CD4-positive, alpha-beta T cell treated with Interleukin-10 for 1 hour (primary cell): Measurements from ENCODE around the gene RPS6KB1.
"Not testable (repeated sequence)": the region's sequence is repeated elsewhere in the genome, so short reads cannot be mapped to it uniquely, and the experiment has no call there.

Experiments
- DNase-seq: peaks from one replicate; pipeline ENCODE4 v3.0.0-alpha.2; 2020

The RPS6KB1 gene

DNA sequence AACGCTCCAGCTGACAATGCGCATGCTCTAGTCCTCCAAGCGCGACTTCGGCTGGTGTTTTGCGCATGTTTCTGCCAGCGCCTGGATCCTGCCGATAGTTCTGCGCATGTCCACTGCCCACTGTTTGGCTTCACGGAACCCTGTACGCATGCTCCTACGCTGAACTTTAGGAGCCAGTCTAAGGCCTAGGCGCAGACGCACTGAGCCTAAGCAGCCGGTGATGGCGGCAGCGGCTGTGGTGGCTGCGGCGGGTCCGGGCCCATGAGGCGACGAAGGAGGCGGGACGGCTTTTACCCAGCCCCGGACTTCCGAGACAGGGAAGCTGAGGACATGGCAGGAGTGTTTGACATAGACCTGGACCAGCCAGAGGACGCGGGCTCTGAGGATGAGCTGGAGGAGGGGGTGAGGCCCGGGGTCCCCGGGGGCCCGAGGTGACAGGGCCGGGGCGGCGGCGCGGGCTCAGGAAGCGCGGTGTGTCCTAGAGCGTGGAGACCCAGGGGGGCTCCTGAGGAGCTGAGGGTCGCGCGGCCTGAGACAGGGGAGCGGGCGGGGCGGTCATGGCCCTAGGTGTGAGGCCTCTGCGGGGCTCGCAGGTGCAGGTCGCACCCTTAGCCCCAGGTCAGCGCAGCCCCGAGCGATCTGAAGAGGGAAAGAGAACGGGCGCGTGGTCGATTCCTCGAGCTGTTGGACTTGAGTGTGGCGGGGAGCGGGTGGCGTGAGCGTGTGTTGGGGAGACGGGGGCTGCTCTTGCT is at the start of gene RPS6KB1, which contains the start of gene TUBD1:
TSS of gene RPS6KB1 (plus strand) at position 198 of the 752 bp plus-strand sequence. CDS start at position 262, 64 bp downstream.
TSS of gene TUBD1 (minus strand) at position 20 of the 752 bp plus-strand sequence. CDS start 1,941 bp downstream, outside the sequence.
- DNase-seq, result peak; percentile 99

DNA sequence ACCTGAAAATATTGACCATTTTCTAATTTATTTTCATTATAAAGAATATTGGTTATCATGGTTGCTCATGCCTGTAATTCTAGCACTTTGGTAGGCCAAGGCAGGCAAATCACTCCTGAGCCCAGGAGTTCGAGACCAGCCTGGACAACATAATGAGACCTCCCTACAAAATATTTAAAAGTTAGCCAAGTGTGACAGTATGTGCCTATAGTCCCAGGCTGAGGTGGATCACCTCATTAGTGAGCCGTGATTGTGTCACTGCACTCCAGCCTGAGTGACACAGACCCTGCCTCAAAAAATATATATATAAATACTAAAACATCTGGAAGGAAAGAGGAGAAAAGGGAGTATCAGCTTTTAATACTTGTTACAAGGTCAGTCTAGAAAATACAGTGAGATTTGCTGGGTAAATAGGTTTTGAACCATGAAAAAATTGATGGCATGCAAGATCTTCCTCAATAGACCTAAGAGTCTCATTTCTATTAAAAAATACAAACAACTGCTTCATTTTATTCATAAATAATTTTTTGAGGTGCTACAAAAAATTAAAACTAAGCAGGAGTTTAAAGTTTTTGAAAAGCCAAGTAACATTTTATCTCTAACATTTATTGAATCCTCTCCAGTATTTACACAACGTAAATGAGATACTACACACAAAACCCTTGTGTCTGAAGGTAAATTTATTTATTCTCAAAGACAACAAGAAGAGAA is 47.9 kb upstream of the RPS6KB1 start:
- DNase-seq, result no peak

DNA sequence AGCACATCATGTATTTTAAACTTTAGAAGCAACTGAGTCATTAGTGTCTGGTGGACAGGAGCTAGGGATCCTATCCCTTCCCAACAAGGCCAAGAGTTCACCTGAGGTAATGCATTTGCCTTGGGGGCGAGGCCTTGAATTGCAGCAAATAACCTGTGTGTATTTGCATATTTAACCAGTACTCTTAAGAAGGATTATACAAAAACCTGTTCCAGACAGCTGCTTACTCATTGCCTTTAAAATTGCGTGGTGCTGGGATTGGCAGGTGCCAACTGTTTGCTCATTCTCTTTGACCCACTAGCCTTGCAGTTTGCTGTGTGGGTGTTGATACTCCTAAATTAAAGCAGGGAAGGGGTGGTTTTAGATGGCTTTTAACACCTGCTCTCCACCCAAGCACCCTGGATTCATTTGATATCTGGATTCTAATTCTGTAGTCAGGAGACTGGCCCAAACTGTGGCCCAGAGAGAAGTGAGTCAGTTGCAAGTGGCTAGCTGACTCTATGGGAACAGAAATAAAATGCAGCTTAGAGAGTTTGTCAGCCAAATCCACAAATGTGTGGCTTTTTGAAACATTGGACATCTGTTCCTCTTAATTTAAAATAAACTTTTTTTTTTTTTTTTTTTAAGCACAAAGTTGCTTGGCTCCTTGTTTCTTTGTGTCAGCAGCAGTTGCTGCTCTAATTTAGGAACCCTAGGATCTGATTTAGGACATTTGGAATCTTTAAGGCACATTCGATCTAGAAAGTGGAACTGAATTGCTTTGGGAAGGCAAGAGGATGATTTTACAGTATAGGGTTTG is 47.1 kb upstream of the RPS6KB1 start:
- DNase-seq, result peak; percentile 39

DNA sequence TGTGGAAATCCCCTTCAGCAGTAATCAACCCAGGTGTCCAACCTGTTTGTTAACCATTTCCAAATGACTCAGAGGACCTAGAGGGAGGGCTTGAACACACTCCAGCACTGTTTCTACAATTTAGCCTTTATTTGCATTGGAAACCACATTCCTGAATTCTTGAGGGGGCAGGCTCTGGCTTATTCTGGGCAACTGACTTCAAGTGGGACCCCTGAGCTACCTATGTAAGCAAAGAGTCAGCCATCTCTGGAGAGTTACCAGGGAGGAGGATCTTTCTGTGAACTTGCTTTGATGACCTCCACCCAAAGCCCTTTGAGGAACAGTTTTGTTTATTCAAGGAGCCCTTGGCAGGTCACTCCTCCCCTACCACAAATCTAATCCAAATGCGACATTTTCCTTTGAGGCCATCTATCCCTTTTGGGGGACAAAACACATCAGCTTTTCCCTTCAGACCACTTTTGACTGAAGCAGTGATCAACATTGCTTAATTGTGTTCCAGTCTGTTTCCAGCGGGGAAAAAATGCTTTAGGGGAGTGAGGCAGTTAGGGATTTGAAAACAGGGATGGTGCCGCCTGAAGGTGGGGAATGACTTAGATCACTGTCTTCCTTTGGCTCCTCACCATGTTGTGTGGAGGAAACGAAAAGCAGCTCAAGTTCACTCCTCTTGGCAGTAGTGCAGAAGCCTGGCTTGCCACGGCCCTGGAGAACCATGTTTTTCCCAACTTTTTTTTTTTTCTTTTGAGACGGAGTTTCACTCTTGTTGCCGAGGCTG is 46.3 kb upstream of the RPS6KB1 start:
- peak; percentile 70 for DNase-seq

DNA sequence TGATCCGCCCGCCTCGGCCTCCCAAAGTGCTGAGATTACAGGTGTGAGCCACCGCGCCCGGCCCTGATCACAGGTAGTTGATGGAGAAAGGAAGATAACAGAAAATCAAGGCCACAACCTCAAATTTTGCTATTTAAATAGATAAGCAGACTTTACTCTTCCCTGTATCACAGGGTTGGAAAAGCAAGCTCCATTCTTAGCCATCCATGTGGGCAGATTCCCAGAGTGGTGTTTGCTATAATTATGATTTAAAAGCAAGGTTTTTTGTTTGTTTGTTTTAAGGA is 44.6 kb upstream of the RPS6KB1 start:
- no peak for DNase-seq

DNA sequence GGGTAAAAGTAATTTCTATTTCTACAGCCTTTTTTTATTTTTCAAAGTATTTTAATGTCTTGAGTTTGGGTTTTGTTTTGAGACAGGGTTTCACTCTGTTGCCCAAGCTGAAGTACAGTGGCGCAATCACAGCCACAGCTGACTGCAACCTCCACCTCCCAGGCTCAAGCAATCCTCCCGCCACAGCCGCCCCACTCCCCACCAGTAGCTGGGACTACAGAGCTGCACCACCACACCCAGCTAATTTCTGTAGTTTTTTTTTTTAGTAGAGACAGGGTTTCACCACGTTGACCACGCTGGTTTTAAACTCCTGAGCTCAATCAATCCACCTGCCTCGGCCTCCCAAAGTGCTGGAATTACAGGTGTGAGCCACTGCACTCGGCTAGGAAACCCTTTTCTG is 44.1 kb upstream of the RPS6KB1 start:
- peak; percentile 41 for DNase-seq

DNA sequence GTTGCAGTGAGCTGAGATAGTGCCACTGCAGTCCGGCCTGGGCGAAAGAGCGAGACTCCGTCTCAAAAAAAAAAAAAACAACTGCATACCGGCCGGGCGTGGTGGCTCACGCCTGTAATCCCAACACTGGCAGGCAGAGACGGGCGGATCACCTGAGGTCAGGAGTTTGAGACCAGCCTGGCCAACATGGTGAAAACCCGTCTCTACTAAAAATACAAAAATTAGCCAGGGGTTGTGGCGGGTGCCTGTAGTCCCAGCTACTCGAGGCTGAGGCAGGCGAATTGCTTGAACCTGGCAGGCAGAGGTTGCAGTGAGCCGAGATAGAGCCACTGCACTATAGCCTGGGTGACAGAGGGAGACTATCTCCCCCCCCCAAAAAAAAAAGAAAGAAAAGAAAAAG is 42.6 kb upstream of the RPS6KB1 start:
- DNase-seq, result not testable (repeated sequence)

DNA sequence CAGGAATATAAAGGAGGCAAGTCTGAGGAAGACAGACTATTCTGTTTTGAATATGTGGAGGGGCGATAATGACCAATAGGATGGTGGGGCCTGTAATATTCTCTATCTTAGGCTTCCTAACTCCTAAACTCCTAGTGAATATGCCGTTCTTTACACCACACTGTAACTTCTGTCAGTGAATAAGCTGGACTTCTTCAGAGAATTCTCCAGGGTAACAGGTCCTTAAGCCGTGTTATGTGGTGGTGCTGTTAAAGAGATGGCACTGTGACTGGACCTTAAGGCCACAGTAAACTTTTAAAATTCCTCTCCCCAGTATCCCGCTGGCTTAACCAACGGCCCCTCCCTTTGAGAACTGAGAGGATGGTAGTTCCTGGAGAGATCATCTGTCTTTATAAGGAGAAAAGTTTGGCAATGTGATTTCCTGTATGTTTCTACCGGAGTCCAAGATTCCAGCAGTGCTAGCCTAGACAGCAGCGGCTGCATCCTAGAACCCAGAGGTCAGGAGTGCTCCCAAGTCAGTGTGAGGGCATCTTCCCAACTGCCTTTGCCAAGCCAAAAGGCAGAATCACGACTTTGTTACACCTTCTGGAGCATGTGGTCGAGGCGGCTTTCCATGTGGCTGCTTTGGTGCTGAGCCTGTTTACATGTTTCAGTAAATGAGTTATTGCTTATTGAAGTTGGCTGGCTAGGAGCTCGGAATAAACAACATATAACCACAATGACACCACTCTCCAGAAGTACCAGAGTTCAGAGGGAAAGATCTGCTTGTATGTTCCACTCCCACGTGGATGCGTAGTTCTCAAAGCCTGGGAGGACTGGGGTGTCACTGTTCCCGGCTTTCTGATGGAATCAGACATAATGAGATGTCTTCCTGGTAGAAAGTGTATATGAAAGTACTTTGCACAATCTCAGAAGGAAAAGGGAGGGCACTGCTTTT is 41.2 kb upstream of the RPS6KB1 start:
- DNase-seq, result no peak

DNA sequence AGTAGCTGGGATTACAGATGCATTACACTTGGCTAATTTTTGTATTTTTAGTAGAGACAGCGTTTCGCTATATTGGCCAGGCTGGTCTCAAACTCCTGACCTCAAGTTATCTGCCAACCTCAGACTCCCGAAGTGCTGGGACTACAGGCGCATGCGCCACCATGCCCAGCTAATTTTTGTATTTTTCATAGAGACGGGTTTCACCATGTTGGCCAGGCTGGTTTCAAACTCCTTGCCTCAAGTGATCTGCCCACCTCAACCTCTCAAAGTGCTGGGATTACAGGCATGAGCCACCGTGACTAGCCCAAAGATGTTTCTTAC is 40.1 kb upstream of the RPS6KB1 start:
- not testable (repeated sequence) for DNase-seq

DNA sequence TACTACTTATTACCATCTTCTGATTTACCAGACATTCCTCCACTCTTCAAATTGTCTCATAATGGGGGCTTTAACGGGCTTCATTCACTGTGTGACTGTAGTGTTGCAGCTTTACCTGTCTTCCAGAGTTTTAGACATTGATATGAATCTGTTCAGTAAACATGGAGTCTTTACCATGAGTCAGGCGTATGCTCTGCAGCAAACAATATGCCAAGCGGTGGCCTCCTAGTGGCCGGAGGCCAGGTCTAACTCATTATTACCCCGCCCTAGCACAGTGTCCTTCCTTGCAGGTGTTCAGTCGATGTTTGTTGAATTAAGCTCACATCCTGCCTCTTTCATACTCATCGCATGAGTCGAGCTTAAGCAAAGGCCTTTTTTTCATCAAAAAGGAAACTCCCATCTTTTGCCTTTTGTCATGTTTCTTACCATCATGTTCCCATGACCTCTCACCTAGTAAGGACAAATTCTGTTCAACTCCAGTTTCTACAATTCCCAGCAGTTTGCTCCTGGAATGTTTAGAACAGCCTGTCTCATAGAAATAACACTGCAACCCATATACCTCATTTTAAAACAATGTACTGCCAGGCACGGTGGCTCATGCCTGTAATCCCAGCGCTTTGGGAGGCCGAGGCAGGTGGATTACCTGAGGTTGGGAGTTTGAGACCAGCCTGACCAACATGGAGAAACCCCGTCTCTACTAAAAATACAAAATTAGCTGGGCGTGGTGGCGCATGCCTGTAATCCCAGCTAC is 39.6 kb upstream of the RPS6KB1 start:
- DNase-seq, result peak; percentile 76

DNA sequence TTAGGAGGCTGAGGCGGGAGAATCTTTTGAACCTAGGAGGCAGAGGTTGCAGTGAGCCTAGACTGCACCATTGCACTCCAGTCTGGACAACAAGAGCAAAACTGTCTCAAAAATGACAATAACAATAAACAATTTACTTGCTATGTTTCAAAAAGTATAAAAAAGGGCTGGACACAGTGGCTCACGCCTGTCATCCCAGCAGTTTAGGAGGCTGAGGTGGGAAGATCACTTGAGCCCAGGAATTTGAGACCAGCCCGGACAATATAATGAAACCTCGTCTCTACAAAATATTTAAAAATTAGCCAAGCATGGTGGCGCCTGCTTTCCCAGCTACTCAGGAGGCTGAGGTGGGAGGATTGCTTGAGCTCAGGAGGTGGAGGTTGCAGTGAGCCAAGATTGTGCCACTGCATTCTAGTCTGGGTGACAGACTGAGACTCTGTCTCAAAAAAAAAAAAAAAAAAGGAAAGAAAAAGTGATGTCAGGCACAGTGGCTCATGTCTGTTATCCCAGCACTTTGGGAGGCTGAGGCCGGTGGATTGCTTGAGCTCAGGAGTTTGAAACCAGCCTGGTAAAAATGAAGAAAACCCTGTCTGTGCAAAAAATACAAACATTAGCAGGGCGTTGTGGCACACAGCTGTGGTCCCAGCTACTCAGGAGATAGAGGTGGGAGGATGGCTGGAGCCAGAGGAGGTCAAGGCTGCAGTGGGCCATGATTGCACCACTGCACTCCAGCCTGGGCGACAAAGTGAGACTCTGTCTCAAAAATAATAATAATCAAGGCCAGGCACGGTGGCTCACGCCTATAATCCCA is 38.8 kb upstream of the RPS6KB1 start:
- DNase-seq, result not testable (repeated sequence)

DNA sequence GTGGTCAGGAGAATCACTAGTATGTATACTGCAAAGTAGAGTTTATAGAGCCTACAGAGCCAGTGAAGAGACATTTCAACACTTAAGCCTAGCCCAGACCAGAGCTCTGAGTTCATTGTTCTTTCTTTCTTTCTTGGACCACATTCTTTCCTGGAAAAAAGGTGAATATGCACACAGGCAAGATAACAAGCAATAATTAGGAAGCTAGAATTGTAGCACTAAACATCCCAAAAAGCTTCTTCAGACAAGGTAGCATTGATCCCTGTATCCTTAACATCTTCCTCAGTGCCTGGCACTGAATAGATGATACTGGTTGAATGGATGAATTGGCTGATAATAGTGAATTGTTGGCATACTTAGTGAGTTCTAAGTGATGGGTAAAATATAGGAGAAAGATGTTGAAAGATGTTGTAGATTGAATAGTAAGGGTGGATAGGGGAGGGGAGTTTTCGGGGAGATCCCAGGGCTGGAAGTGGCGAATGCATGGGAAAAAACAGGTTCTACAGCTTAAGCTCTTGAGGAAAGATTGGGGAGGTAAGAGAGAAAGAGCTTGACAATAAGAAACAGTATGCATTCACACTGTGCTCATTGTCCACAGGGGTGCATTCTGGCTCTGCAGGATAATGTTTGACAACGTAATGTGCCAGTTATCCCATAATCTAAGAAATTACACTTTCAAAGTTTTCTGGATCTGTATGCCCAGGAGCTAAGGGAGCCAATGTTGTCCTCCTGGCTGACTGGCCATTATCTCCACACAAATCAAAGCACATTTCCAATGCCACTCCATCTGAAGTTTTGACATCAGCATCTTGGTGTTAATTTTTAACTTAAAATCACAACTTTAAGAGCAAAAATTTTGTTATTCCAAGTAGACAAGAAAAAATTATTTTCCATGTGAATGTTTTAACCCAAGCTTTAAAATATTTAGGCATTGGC is 35.8 kb upstream of the RPS6KB1 start:
- no peak for DNase-seq

DNA sequence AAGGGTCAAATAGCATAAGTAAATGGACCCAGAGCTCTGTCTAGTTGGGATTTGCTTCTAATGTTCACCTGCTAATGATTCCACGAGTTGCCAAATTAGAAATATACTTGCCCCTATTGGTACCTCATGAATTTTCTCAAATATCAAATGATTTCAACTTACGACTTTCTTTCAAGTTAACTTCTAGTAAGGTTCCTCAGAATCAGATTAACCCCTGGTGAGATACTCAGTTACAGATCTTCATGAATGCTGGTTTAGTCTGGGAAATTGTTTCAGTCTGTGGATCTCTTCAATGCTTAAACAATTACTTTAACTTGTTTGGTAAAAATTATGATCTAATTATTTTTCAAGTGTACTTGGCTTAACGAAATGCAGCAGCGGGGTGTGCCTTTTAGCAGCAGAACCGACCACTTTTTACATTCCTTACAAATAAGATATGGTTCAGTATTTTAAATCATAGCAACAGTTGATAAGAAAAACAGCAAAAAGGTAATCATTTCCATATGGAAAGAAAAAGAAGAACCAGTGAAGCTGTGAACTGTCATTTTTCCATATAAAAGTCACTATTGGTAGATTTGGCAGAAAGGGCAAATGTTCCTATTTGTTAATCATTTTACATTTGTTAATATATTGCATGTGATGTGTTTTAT is 34.6 kb upstream of the RPS6KB1 start:
- DNase-seq, result no peak

DNA sequence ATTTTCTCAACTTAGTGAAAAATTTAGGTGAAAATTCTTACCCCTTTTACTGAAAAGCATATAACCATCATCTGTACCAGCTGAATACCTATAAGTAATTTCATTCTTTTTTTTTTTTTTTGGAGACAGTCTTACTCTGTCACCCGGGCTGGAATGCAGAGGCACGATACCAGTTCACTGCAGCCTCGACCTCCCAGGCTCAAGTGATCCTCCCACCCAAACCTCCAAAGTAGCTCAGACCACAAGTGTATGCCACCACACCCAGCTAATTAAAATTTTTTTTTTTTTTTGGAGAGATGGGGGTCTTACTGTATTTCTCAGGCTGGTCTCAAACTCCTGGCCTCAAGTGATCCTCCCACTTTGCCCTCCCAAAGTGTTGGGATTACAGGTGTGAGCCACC is 34.0 kb upstream of the RPS6KB1 start:
- no peak for DNase-seq

DNA sequence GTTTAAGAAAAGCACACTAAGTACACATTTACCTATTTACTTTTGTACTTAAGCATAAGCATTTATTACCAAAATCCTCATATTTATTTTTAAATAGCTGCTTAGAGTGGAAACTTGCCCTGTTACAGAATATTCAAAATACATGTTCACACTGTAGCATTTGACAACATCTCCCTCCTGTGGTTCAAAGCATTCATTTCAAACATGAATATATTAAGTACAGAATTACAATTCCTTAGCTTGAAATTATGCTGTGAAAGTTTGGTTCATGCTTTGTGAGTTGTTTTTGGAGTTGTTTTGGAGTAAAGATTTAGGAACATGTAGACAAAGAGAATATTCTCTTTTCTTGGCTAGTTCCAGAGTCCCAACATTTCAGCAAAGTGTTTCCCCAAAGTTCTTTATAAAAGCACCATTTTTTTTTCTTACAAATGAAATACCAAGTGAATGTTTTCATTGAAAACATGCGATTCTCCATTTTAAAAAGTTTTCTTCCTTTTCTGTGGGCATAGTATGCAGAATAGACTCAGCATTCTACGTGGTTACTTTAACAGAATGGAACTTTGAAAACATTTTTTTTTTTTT is 33.4 kb upstream of the RPS6KB1 start:
- peak; percentile 67 for DNase-seq

DNA sequence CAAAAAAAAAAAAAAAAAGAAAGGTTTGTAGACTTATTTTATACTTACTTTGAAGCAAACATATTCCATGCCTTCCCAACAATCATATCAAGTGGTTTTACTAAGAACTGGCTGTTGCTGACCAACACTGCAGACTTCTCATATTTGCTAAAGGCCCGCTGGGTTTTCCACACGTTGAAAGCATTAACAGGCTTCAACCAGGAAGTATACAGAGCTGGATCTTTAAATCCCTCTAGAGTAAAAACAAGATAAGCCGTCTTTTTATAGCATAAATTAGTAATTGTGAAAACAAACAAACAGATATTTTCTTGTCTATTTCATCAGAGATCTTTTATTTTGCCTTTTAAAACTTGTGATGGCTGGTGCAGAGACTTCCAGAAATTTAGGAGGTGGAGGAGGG is 29.3 kb upstream of the RPS6KB1 start:
- no peak for DNase-seq

DNA sequence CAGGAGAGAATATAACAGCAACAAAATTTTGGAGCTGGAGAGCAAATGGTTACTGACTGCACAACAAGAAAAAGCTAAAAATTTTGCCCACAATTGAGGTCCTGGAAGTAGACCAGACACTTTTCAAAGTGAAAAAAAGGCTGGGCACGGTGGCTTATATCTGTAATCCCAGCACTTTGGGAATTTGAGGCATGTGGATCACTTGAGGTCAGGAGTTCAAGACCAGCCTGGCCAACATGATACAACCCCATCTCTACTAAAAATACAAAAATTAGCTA is 23.0 kb upstream of the RPS6KB1 start:
- DNase-seq, result no peak

DNA sequence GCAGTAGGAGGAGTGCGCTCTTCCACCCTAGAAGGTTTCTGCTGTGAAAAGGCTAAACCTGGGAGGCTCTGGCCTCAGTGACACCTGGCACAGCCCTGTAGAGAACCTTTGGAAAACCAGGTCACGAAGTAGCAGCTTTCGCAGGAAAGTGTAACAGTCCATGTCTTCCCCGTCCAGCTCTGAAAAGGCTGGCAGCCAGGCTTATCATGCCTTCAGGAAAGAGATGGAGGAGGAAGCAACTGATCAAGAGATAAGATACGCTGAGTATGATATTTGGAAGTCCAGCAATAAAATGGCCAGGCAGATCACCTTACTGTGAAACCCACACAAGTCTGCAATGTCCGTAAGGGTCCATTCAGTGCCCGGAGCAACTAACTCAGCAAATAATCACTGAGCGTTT is 22.4 kb upstream of the RPS6KB1 start:
- DNase-seq, result no peak
